ENCODE results near the gene CSF1R. TPM values are rescaled to one million over a fixed set of nuclear protein-coding genes. Genes with fewer than 3 reads are reported as not detected.

CSF1R gene
- total and polyA plus RNA-seq, 2 of the 8 experiments (the other 6 are each of a cell fraction or from before 2014, with no cell fraction given), result 0.12 TPM; not detected in 1

DNA sequence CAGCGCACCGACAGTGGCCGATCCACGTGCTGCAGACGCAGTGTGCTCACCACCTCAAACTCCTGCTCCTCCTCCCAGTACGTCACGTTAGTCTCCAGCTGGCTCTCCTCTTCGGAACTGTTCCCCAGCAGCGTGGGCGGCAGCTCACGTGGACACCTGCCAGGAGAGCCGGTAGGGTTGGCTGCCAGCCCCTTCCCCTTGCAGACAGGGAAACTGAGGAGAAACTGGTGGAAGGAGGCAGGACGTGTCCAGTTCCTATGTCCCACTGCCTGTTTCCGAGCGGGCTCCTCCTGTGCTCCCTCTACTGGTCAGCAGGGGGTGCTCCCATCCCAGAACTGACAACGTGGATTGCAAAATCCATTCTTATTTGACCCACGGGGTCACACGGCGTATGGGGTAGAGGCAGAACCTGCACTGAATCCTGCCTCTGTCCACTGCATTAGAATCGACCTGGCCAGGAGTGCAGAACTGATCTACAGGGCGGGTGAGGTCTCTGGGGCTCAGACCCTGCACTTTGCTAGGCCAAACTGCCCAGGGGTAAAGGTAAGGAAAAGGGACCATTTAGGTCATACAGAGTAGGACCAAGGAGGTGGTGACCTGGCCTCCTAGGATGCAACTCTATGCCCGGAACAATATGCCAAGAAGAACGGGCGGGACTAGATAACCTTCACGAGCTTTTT lies 43.6 kb upstream of the CSF1R start (continued):
- TF ChIP-seq, protein P1, sequence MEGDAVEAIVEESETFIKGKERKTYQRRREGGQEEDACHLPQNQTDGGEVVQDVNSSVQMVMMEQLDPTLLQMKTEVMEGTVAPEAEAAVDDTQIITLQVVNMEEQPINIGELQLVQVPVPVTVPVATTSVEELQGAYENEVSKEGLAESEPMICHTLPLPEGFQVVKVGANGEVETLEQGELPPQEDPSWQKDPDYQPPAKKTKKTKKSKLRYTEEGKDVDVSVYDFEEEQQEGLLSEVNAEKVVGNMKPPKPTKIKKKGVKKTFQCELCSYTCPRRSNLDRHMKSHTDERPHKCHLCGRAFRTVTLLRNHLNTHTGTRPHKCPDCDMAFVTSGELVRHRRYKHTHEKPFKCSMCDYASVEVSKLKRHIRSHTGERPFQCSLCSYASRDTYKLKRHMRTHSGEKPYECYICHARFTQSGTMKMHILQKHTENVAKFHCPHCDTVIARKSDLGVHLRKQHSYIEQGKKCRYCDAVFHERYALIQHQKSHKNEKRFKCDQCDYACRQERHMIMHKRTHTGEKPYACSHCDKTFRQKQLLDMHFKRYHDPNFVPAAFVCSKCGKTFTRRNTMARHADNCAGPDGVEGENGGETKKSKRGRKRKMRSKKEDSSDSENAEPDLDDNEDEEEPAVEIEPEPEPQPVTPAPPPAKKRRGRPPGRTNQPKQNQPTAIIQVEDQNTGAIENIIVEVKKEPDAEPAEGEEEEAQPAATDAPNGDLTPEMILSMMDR (IDR thresholded peaks at IDR 0.05; ENCODE audit: control extremely low read depth in 1 of 3, insufficient read depth in 1 of 3, low read depth in 1 of 3, low read length in 3 of 3), result peak in 2 of 3 experiments; percentile 88 to 95; a peak in 3 of 4 replicates
- TF ChIP-seq SAP30 (IDR thresholded peaks at IDR 0.05; ENCODE audit: insufficient read depth, insufficient replicate concordance, low read length) (no peak), FOSL1 (IDR thresholded peaks at IDR 0.05; ENCODE audit: insufficient read depth, low read depth, low read length) (no peak), KDM5A (IDR thresholded peaks at IDR 0.05; ENCODE audit: low read length) (no peak), TAF7 (optimal IDR thresholded peaks at IDR 0.05; ENCODE audit: borderline replicate concordance, low read depth, low read length) (no peak), CREB1 (IDR thresholded peaks at IDR 0.05) (no peak), ZNF274 (IDR thresholded peaks at IDR 0.05; ENCODE audit: borderline replicate concordance, extremely low read depth, low read length) (no peak), TCF12 (IDR thresholded peaks at IDR 0.05; ENCODE audit: low read depth, low read length) (no peak), RFX5 (IDR thresholded peaks at IDR 0.05; ENCODE audit: borderline replicate concordance, low read depth, low read length) (no peak), PHF8 (conservative IDR thresholded peaks at IDR 0.05; ENCODE audit: low read depth, low read length) (no peak), BCL11A (IDR thresholded peaks at IDR 0.05; ENCODE audit: low read depth in 2 of 2, low read length in 2 of 2) (no peak), CEBPB (IDR thresholded peaks at IDR 0.05; ENCODE audit: low read depth, low read length) (peak; percentile 97), RAD21 (IDR thresholded peaks at IDR 0.05 in 1 of 2, conservative IDR thresholded peaks at IDR 0.05 in 1 of 2; ENCODE audit: low read depth in 2 of 2, low read length in 2 of 2) (peak; percentile 92 to 93), HDAC6 (IDR thresholded peaks at IDR 0.05; ENCODE audit: low read depth, low read length) (no peak), POU5F1 (IDR thresholded peaks at IDR 0.05; ENCODE audit: low read depth, low read length) (no peak), POLR2A (IDR thresholded peaks at IDR 0.05; ENCODE audit: control extremely low read depth in 1 of 2, low read depth in 2 of 2, low read length in 2 of 2) (no peak), SP4 (IDR thresholded peaks at IDR 0.05; ENCODE audit: low read length) (0 out of 2 replicates have a peak, but pooled peaks have one; percentile 58)
- TF ChIP-seq, protein P2, sequence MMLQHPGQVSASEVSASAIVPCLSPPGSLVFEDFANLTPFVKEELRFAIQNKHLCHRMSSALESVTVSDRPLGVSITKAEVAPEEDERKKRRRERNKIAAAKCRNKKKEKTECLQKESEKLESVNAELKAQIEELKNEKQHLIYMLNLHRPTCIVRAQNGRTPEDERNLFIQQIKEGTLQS (IDR thresholded peaks at IDR 0.05; ENCODE audit: insufficient read depth, low read depth, low read length), result no peak
- TF ChIP-seq, protein P3, sequence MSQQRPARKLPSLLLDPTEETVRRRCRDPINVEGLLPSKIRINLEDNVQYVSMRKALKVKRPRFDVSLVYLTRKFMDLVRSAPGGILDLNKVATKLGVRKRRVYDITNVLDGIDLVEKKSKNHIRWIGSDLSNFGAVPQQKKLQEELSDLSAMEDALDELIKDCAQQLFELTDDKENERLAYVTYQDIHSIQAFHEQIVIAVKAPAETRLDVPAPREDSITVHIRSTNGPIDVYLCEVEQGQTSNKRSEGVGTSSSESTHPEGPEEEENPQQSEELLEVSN (IDR thresholded peaks at IDR 0.05), result no peak
